ENCODE results near the gene ANKS1B. TPM values are rescaled to one million over a fixed set of nuclear protein-coding genes. Genes with fewer than 3 reads are reported as not detected.

The ANKS1B gene
- total RNA-seq, 1 experiment from 2014 or later = 0.54 TPM

DNA sequence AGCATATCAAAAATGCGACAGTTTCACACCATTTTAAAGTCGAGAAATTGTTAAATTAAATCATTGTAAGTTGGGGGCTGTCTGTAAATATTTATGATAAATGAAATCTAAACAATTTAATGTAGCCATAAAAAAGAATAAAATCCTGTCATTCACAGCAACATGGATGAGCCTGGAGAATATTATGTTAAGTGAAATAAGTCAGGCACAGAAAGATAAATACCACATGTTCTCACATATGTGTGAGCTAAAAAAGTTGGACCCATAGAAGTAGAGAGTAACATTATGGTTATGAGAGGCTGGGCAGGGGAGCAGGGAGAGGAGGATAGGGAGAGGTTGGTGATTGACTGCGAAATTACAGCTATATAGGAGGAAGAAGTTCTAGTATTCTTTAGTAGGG, 201.3 kb downstream of the ANKS1B start (continued):
- TF ChIP-seq, protein P1, sequence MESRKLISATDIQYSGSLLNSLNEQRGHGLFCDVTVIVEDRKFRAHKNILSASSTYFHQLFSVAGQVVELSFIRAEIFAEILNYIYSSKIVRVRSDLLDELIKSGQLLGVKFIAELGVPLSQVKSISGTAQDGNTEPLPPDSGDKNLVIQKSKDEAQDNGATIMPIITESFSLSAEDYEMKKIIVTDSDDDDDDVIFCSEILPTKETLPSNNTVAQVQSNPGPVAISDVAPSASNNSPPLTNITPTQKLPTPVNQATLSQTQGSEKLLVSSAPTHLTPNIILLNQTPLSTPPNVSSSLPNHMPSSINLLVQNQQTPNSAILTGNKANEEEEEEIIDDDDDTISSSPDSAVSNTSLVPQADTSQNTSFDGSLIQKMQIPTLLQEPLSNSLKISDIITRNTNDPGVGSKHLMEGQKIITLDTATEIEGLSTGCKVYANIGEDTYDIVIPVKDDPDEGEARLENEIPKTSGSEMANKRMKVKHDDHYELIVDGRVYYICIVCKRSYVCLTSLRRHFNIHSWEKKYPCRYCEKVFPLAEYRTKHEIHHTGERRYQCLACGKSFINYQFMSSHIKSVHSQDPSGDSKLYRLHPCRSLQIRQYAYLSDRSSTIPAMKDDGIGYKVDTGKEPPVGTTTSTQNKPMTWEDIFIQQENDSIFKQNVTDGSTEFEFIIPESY (IDR thresholded peaks at IDR 0.05; ENCODE audit: extremely low read depth, insufficient replicate concordance, low read length) = no peak
- TF ChIP-seq EZH2phosphoT487 (IDR thresholded peaks at IDR 0.05; ENCODE audit: borderline replicate concordance) (no peak), YY1 (IDR thresholded peaks at IDR 0.05; ENCODE audit: extremely low read depth, insufficient replicate concordance, low read depth, low read length) (no peak), SP1 (IDR thresholded peaks at IDR 0.05; ENCODE audit: low read depth) (no peak), RAD21 (IDR thresholded peaks at IDR 0.05; ENCODE audit: low read depth) (no peak), SRF (IDR thresholded peaks at IDR 0.05; ENCODE audit: low read depth) (no peak), ZNF274 (IDR thresholded peaks at IDR 0.05; ENCODE audit: low read depth, low read length) (no peak), ZFX (IDR thresholded peaks at IDR 0.05) (no peak), POLR2A (IDR thresholded peaks at IDR 0.05; ENCODE audit: borderline replicate concordance, extremely low read depth, insufficient read depth, insufficient read length) (no peak), TCF7L2 (IDR thresholded peaks at IDR 0.05; ENCODE audit: borderline replicate concordance, extremely low read depth, insufficient read depth, insufficient read length) (no peak), SIN3A (IDR thresholded peaks at IDR 0.05; ENCODE audit: low read depth) (no peak), CBX3 (IDR thresholded peaks at IDR 0.05; ENCODE audit: low read depth) (no peak)

DNA sequence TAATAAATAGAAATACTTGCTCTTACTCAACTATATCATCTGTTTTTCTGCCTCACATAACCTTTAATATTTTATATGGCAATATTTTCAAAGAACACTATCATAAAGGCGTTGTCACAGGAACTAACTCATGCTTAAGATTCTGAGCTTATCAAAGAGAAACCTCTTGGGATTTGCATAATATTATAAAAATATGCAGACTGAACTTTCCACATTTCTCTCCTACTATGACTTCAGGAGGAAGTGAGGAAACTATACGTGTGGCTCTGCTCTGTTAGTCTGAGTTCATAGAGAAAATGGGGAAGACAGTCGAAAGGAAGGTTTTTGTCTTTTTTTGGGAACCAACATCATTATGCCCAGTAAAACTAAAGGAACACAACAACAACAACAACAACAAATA, 212.5 kb downstream of the ANKS1B start:
- no peak for TF ChIP-seq SP1 (IDR thresholded peaks at IDR 0.05; ENCODE audit: low read depth)
- no peak for TF ChIP-seq CBX3 (IDR thresholded peaks at IDR 0.05; ENCODE audit: low read depth)
- TF ChIP-seq RAD21 (IDR thresholded peaks at IDR 0.05; ENCODE audit: low read depth) = no peak
- no peak for TF ChIP-seq TCF7L2 (IDR thresholded peaks at IDR 0.05; ENCODE audit: borderline replicate concordance, extremely low read depth, insufficient read depth, insufficient read length)
- peaks cover 20% of the 10 kb centered on the region; the same call in 1 of the 2 replicates for H3K27me3 ChIP-seq (ENCODE audit: insufficient read depth, low read length)
- CTCF ChIA-PET = no interaction called here
- no peak overlapping the region for H3K4me3 ChIP-seq (replicated peaks in 1 of 2; ENCODE audit: low read depth in 1 of 2, low read length in 2 of 2)
- no peaks in the 10 kb centered on the region for H3K36me3 ChIP-seq (ENCODE audit: control insufficient read depth in 1 of 2, insufficient read depth in 2 of 2, low read length in 2 of 2)
- ATAC-seq (no peak), DNase-seq (ENCODE audit: low read depth, low spot score) (no peak)
- intact Hi-C loops (cut with micrococcal nuclease) = no loop called here
- POLR2A ChIA-PET = no interaction called here
- RAD21 ChIA-PET (ENCODE audit: low non-redundant PET in 1 of 2, low total read pairs in 2 of 2, uncharacterized antibody in 2 of 2, unreplicated experiment in 2 of 2) = no interaction called here
- no peaks in the 10 kb centered on the region for H4K20me1 ChIP-seq (ENCODE audit: insufficient read depth)
- H3K27ac ChIP-seq (ENCODE audit: low read depth, low read length) = no peak overlapping the region
- H3K9me2 ChIP-seq (ENCODE audit: insufficient read depth) = no peaks in the 10 kb centered on the region
- H2AFZ ChIP-seq (ENCODE audit: low read depth, low read length, poor library complexity, severe bottlenecking) = no peak overlapping the region
- no peak overlapping the region for H3K9ac ChIP-seq (ENCODE audit: low read length)
- no peaks in the 10 kb centered on the region for H3K9me3 ChIP-seq (ENCODE audit: control insufficient read depth in 1 of 2, insufficient read depth in 1 of 2, low read depth in 1 of 2, low read length in 2 of 2)
- no TSS peak for BruUV-seq (replicated peaks)
- no peaks in the 10 kb centered on the region for H3K79me2 ChIP-seq (ENCODE audit: insufficient read depth, low read length)
- no peak overlapping the region for H3K4me2 ChIP-seq (ENCODE audit: low read length)
- H3K4me1 ChIP-seq (ENCODE audit: control insufficient read depth in 1 of 2, insufficient read depth in 2 of 2, low read length in 2 of 2) = no peaks in the 10 kb centered on the region

Data from HCT116 (cell line).